H4 (cell line): ENCODE measurements around the gene TRAK1. TPM values are rescaled to one million over a fixed set of nuclear protein-coding genes. Genes with fewer than 3 reads are reported as not detected.
"Not testable (repeated sequence)": the region's sequence is repeated elsewhere in the genome, so short reads cannot be mapped to it uniquely, and the experiment has no call there.

Source experiments
- DNase-seq: peaks from one replicate; pipeline ENCODE4 v3.0.0-alpha.2; 2015; ENCODE audit warnings: low spot score
- total RNA-seq: library from RNA; depleted of rRNA; stranded (reverse); fragments of >200 nt; shearing (Covaris generic); gene quantifications from 2 replicates; pipeline ENCODE4 v1.2.3, GENCODE V29; 2014

Gene TRAK1
- total RNA-seq, 1 experiment from 2014 or later: 4.3 TPM

DNA sequence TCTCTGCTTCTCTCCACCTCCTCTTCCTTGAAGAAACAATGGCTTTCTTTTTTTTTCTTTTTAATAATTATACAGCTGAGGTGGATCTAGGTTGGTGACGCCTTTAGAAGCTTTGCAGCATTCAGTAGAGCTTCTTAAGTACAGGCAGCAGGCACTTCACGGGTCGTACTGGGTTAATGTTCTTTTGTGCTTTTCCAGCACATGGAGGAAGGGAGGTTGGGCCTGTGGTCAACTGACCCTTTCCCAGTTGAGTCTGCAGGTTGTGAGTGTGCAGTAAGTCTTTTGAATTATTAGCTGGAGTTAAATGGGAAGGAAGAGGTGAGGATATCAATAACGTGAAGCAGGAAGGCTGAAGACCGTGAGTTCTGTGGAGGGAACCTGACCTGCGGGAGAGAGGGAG, 7.0 kb downstream of the TRAK1 start:
- no peak for DNase-seq

- no peak for DNase-seq
Observed at GRCh38 chr3:42099020-42099765, 8.0 kb downstream of the TRAK1 start.

- DNase-seq: peak; percentile 19
Observed at GRCh38 chr3:42101048-42101447, 9.9 kb downstream of the TRAK1 start.

DNA sequence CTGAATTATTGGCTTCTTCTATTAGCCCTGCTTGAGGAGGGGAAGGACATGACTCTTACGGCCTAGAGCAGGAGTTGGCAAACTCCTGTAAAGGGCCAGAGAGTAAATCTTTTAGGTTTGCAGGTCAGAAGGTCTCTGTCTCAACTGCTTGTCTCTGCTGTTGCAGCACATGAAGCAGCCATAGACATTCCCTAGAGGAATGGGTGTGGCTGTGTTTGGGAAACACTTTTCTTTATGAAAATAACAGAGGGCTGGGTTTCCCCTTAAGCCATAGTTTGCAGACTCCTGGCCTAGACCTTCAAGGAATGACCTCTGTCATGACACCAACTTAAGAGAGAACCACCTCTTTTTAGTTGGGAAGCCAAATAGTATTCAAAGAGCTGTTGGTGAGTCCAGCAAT, 10.3 kb downstream of the TRAK1 start:
- no peak for DNase-seq

- DNase-seq: no peak
Observed at GRCh38 chr3:42102571-42102970, 11.4 kb downstream of the TRAK1 start.

- not testable (repeated sequence) for DNase-seq
Observed at GRCh38 chr3:42103921-42104665, 12.9 kb downstream of the TRAK1 start.

- not testable (repeated sequence) for DNase-seq
Observed at GRCh38 chr3:42105994-42106393, 14.8 kb downstream of the TRAK1 start.

GRCh38 chr3:42106646-42107045, 15.5 kb downstream of the TRAK1 start:
- no peak for DNase-seq

DNA sequence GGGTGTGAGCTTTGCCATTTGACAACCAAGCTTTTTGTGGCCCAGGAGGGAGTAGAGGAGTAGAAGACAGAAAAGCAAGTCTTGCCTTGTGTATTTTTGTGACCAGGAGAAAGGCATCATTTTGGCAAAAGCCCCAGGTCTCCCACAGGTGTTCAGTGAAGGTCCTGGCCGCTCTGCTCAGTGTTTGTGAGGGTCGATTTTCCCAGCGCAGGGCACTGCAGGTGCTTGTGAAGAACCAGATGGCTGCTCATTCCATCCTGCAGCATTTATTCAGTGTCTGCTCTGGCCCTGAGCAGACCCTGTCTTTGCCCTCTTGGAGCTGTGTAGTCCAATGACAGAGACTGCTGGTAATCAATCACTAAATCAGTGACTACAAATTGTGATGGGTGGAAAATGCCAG, 19.5 kb downstream of the TRAK1 start:
- no peak for DNase-seq

- no peak for DNase-seq
Observed at GRCh38 chr3:42114130-42114725, 23.1 kb downstream of the TRAK1 start.

GRCh38 chr3:42115215-42115614, 24.1 kb downstream of the TRAK1 start:
- no peak for DNase-seq

DNA sequence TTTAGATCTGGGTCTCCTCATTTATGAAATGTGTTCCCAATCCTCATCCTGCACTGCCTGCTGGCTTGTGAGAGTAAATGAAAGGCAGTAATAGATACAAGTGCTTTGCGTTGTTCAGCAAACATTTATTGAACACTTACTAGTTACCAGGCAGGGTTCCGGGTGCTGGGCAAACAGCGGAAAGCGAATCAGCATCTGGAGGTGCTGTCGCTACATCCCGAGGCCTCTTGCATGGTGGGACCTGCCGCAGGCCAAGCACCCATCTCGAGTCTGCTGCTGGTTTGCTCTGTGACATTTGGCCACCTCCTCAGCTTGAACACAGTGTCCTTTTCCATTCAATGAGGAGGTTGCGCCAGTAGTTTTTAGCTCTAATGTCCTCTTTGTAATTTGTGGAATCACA, 24.8 kb downstream of the TRAK1 start:
- DNase-seq: no peak

GRCh38 chr3:42116466-42116865, 25.3 kb downstream of the TRAK1 start:
- no peak for DNase-seq

DNA sequence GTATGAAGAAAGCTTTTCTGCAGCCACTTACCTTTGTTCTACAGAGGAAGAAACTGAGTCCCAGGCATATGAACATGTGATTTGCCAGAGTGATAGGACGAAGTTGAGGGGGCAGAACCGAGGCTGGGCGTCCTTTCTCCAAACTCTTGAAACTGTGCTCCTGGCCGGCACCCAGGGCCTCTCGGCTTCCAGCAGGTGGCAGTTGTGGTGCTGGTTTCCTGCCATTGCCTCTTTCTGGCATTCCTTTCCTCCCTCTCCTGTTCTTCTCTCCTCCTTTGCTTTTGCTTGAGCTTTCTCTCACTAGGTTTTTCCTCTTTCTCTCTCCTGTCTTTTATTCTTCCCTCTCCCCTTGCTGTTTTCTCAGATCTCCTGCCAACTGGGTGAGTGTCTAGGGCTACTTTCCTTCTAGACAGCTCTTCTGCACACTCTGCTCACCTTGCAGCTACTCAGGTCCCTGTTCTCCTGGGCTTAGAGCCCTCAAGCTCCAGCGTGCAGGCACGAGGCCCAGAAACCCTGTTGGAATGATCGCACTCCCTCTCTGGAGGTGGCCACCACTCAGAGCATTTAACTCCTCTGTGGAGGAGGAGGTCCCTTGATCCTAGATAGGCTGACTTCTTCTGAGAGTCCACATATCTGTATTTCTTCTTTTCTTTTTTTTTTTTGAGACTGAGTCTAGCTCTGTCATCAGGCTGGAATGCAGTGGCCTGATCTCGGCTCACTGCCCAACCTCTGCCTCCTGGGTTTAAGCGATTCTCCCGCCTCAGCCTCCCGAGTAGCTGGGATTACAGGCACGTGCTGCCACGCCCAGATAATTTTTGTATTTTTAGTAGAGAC, 26.2 kb downstream of the TRAK1 start:
- peak; percentile 44 for DNase-seq

DNA sequence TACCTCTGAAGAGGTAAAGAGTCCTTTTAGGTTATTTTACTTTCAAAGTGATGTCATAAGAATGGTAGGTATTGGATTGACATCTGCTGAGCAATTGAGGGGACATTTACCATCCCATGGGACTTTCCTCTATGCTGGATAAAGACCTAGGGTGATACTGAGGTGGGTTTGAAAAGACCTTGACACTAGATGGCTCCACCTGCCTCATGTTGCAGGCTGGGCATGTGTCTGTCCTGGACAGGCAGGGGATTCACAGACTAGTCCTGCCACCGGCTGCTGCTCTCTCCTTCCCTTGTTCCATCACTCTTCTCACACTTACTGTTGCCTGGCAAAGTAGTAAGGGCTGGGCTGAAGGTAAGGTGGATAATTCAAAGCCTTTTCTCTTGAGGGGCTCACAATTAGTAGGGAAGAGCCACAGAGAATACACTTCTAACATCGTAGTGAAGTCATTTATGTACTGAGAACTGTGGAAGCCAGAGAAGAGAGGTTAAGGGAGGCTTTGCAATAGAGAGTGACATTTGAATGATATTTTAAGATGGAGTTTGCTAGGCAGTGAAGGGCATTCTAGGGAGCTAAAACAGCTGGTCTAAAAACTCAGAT, 27.7 kb downstream of the TRAK1 start:
- DNase-seq: peak; percentile 34

- DNase-seq: peak; percentile 41
Observed at GRCh38 chr3:42119561-42120355, 28.6 kb downstream of the TRAK1 start.

DNA sequence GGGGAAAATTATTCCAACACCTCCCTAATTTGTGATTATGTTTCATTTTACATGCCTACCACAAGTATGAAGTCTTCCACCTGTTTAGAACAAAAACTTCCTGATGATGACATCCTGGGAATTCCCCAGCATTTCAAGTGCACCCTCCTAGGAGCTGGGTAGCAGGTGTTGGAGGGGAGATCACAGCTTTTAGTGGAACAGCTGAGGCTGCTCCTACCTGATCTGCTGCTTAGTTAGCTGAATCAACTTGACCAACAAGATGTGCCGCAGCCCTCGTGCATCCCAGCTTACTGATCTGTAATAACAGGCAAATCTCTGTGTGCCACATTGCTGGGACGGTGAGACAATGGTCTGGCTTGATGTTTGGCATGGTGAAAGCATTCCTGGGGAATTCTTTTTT, 29.7 kb downstream of the TRAK1 start:
- no peak for DNase-seq

DNA sequence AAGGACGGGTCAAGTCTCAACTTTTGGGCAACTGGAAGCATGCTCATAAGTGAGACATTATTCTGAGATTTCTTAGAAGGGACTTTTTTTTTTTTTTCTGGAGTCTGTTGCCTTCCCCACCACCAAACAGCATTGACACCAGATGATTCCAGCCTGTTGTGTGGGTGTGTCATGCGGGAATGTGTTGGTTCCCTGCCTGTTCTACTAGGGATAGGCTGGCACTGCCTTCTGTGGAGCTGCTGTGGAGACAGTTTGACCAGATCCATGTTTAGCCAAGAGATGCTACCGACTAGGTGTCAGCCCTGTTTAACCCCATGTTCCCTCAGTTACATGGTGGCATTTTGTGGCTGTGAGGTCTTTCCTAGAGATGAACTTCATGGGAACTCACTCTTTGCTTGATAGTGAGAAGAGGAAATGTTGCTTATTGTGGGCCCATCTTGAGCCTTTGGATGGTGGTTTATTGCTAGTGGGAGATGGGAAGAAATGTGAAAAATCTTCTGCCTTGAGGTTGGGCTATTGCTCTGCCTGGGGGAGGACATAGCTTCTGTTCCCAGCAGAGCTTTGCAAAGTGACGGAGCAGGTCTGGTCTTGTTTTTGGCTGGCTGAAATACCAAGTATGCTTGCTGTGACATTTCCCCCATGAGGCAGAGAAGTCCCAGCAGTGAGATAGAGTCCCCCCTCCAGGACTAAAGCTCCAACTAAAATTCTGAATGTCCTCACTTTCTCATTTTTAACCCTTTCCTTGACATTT, 31.3 kb downstream of the TRAK1 start:
- no peak for DNase-seq

GRCh38 chr3:42123012-42123581, 31.9 kb downstream of the TRAK1 start:
- no peak for DNase-seq
